HG02798 (cell line): ENCODE results near the gene MANSC1.

Source experiments
- ATAC-seq: cut with Tn5 transposase; IDR thresholded peaks from one replicate; pipeline ENCODE4 v1.9.1; 2021; ENCODE audit warnings: mild to moderate bottlenecking; ENCODE audit not compliant: unreplicated experiment, poor library complexity

Gene MANSC1

DNA sequence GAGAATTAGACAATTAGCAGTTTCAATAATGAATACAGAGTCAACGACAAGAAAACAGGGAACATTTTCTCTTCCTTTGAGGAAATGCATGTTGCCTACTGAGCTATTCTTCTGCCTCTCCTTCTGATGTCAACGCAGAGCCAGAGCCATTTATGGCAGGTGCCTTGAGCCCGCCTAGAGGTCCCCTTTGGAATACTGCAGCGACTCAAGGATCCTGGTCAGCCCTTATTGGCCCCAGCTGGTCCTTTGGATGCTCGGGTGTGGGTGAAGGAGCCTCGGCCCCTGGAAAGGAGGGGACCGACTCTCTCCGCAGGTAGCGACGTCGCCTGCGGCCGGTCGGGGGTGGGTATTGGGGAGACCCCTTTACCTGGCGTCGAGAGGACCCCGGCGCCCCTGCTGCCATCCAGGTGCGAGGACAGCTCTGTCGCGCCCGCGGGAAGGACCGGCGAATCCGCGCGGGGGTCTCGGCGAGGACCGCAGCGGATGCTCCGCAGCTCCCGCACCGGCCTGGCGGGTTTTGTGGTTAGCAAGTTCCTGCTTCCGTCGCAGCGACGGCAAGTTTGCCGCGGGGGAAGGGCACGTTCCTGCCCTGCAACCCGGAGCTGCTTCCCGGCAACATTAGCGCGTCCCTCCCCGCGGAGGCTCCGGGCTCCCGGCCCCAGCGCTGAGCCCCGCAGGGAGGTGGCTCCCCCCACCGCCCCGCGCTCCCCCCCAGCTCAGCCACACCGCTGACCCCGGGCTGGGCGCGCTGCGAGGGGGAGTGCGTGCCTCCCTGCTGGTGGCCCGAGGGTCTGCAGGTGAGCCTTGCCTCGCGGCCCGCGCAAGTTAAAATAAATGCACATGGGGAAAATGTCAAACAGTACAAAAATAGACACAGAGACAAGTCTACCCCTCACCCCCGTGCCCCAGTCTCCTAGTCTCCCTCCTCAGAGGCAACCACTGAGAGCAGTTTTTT, at the start of gene MANSC1:
Gene MANSC1, minus strand, starts transcription at position 532 of the 955 bp plus-strand sequence. CDS start 6,928 bp downstream, outside the sequence.
- peak; percentile 53 for ATAC-seq

DNA sequence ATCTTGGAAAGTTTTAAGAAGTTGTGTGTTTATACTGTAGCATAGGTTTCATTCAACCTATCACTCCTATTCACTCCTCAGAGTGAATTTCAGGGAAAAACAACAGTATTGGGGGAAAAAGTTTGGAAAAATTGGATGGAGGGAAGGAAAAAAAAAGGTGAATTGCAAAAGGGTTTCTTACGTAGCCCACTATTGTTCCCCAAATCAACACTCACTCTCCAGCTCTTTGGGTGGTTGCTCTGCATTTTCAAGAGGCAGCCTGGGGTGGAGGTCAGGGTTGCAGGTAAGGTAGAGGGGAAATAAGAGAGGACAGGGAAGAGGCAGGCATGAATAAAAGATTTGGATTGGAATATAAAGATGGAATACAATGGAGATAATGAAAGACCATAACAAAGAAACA, 49.1 kb upstream of the MANSC1 start:
- ATAC-seq: no peak

DNA sequence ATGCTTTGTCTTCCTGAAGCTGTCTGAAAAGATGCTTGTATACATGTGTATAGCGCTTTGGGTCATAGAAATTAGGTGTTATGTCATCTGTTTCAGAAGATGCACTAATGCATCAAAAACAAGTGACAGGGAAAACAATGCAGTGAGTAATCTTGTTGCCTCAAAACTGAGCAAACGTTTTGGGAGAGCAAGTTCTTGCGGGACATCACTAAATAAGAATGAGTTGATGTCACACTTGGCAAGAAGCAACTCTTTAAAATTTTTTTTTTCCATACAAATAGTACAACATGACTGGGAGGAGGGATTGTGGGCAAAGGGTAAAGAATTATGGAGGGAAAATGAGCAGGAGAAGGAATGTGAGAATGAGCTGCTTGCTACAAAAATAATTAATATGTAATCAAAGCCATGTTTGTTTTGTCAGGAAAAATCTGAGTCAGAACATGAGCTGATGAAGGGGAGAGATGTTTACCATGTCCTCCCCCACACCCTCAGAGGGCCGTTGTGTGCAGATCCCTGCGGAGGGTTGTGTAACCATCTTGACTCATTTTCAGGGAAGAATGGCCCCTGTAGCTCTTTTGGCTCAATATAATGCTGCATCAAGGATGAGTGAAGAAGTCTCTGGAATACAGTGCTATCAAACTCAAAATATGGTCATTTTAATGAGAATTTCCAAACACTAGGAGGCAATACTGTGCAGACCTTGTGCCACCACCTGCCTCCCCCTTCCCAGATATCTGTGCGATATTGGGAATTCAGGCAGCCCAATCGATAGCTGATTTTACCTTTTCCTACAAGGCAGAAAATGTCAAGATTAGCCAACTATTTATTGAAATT, 48.2 kb upstream of the MANSC1 start:
- ATAC-seq: no peak

- no peak for ATAC-seq
Measured at GRCh38 chr12:12397184-12397583, 47.1 kb upstream of the MANSC1 start.

GRCh38 chr12:12396694-12397093, 46.7 kb upstream of the MANSC1 start:
- no peak for ATAC-seq

- no peak for ATAC-seq
Measured at GRCh38 chr12:12393171-12393570, 43.1 kb upstream of the MANSC1 start.

DNA sequence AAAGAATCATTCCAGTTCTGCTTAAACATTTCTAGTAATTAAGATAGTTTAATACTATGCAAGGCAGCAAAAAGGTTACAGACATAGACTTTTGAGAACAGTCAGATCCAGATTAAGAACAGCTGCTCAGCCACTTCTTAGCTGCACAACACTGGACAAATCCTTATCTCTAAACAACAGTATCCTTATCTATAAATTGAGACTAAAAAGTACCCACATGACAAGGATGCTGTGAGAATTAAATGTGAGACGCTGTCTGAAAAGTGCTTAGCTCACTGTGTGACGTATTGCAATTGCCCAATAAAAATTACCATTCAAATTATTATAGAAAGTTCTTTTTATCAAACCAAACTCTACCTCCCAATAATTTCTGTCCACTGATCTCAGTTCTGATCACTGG, 42.4 kb upstream of the MANSC1 start:
- ATAC-seq: no peak

GRCh38 chr12:12387501-12387900, 37.5 kb upstream of the MANSC1 start:
- ATAC-seq: no peak

DNA sequence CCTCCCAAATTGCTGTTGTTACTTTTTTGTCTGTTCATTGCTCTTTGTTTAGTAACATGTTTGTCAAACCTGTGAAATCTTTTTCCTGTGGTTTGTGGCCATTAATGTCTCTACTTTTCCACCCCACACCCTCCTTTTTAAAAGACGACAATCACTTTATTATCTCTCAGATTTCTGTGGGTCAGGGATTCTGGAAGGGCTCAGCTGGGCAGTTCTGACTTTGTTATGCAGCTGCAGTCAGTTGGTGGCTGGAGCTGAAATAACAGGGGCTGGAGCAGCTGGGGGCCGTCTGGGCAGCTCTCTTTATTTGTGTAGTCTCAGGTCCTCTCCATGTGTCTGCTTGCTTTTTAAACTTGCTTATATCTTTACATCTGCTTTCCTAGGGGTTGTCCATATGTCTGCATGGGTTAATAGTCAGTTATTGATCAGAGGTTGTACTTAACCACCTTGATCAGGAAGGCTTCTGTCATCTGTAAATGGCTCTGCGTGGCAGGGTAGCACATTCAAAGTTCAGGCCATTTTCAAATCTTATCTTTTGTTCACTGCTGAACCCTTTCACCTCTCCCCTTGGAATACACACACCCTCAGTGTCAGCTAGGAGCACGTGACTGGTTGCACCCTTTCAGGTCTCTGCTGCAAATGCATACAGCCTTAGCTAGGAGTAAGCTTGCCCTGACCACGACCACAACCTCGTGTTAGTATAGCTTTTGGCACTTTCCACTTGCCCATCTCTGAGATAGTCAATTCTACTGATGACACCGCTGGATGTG, 34.7 kb upstream of the MANSC1 start:
- peak; percentile 44 for ATAC-seq

DNA sequence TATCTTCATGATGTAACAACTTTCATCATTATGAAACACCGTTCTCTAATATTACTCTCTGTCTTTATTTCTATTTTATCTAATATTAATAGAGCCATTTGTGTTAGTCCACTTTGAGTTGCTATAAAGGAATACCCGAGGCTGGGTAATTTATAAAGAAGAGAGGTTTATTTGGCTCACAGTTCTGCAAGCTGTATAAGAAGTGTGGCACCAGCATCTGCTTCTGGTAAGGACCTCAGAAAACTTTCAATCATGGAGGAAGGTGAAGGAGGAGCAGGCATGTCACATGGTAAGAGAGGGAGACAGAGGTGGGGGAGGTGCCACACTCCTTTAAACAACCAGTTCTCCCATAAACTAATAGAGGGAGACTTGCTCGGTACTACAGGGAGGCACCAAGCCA, 31.9 kb upstream of the MANSC1 start:
- ATAC-seq: no peak

GRCh38 chr12:12380949-12381593, 31.0 kb upstream of the MANSC1 start:
- no peak for ATAC-seq

DNA sequence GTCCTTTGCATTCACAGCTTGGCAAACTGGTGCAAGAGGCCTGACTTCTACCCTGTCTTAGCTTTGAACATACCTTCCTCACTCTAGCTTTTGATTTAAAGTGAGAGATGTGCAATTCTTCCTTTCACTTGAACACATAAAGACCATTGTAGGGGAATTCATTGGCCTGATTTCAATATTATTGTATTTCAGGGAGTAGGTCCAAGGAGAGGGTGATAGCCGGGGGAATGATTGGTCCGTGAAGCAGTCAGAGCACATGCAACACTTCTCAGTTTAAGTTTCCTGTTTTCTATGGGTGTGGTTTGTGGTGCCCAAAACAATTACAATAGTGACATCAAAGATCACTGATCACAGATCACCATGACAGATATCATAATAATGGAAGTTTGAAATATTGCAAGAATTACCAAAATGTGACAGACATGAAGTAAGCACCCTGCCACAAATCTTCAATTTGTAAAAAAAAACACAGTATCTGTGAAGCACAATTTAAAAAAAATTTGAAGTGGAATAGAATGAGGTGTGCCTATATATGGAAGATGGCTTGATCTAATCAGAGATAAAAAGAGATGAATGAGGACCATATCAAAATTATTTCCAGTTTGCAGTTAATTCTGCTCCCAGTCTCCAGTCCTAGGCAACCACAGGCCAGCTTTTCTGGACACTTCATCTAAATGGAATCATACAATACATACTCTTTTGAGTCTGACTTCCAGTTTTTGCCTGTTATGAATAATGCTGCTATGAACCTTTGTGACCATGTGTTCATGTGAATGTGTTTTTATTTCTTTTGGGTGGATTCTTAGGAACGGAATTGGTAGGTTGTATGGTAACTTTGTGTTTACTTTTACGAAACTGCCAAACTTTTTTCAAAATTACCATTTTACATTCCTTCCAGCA, 30.0 kb upstream of the MANSC1 start:
- peak; percentile 50 for ATAC-seq

DNA sequence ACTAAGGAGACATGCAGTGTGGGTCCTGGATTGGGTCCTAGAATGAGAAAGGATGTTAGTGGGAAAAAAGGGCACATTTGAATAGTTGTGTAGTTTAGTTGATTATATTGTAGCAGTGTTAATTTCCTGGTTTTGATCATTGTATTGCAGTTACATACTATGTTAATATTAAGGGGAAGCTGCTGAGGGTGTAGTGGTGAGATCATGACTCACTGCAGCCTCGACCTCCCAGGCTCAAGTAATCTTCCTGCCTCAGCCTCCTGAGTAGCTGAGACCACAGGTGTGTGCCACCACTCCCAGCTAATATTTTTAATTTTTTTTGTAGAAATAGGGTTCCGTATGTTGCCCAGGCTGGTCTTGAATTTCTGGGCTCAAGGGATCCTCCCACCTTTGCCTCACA, 28.6 kb upstream of the MANSC1 start:
- no peak for ATAC-seq

- ATAC-seq: peak; percentile 68
Measured at GRCh38 chr12:12376646-12377448, 26.8 kb upstream of the MANSC1 start.

DNA sequence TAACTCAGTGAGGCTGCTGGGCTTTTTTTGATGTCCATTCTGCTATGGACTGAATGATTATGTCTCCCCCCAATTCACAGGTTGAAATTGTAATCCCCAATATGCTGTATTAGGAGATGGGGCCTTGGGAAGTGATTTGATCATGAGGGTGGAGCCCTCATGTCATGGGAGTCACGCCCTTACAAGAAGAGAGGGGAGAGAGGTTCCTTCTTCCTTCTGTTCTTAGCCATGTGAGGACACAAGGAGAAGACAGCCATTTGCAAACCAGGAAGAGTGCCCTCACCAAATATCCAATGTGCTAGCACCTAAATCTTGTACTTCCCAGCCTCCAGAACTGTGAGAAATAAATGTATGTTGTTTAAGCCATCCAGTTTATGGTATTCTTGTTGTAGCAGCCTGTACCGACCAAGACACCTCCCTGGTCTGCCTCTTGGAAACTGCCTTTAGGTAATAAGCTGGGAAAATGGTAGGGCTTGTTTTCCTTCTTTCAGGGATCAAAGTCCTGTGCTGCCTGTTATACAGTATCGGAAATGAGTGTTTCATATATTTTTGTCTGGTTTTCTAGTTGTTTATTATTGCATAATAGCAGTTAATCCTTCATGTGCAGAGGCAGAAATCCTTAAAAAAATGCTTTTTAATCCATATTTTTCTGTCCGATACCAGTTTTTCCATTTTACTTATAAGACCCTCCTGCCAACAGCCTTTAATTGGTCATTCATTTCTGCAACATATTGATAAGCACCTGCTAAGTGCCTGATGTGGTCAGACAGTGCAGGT, 23.1 kb upstream of the MANSC1 start:
- ATAC-seq: no peak

- ATAC-seq: no peak
Measured at GRCh38 chr12:12367482-12367998, 17.5 kb upstream of the MANSC1 start.
